Stimulated activated CD4-positive, alpha-beta T cell treated with anti-CD3 and anti-CD28 coated beads, Interleukin-1b, Interleukin-23, amount 100 ng/mL, for 4 hours (primary cell): ENCODE measurements around the gene TYMS.

Experiments used
- DNase-seq, 2 donors: peaks; one replicate each; pipeline ENCODE4 v3.0.0-alpha.2; 2020; ENCODE audit warnings: low read depth in 2 of 2

TYMS gene

DNA sequence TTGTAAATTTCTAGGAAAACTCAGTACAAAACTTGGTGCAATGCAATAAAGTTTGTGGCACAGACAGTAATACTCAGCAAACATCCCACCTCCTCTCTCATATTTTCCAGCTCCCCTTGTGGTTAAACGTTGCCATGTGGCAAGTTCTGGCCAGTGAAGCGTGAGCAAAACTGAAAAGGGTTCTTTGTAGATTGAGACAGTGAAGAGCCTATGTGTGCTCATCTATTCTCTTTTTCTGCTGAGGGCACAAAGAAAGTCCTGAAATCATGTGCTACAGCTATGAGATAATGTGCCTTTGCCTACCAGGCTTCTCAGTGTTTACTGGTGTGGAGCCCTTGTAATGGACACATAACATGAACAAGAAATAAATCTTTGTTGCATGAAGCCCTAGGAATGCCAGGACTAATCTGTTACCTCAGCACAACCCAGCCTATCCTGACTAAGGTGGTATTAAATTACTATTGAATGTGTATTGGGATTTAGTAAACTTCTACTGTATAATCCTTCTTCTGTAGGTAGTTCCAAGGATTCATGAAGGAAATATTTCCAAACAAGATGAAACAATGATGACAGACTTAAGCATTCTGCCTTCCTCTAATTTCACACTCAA lies 13.0 kb upstream of the TYMS start:
- no peak for DNase-seq

GRCh38 chr18:647304-647703 lies 10.1 kb upstream of the TYMS start:
- DNase-seq: no peak

GRCh38 chr18:649341-649740 lies 8.1 kb upstream of the TYMS start:
- DNase-seq: no peak

DNA sequence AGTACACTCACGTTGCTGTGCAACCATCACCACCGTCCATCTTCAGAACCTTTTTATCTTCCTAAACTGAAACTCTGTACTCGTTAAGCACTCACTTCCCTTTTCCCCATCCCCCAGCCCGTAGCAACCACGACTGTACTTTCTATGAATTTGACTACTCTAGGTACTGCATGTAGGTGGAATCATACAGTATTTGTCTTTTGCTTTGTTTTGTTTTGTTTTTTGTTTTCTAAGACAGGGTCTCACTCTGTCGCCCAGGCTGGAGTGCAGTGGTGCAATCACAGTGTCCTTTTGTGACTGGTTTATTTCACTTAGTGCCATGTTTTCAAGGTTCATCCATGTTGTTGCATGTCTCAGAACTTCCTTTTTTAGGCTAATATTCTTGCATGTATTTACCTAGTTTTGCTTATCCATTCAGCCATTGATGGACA lies 7.0 kb upstream of the TYMS start:
- no peak for DNase-seq

GRCh38 chr18:652131-652530 lies 5.3 kb upstream of the TYMS start:
- DNase-seq: no peak

- DNase-seq: no peak
These were observed 3.9 kb upstream of the TYMS start for GRCh38 chr18:653512-653911.

DNA sequence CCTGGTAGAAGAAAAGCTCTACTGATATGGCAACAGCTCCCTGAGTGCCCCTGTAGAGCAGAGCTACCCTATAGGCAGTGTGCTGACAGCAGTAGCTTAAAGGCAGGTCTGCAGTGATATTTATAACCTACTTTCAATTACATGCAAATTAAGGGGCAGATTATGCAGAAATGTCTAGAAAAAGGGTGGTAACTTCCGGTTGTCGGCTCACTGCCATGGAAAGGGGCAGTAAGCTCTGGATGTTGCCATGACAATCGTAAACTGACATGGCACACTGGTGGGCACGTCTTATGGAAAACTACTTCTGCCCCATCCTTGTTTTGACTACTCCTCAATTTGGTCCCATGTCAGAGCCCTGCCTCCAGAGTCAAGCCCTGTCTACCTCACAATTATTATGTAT lies 2.9 kb upstream of the TYMS start:
- DNase-seq: no peak

DNA sequence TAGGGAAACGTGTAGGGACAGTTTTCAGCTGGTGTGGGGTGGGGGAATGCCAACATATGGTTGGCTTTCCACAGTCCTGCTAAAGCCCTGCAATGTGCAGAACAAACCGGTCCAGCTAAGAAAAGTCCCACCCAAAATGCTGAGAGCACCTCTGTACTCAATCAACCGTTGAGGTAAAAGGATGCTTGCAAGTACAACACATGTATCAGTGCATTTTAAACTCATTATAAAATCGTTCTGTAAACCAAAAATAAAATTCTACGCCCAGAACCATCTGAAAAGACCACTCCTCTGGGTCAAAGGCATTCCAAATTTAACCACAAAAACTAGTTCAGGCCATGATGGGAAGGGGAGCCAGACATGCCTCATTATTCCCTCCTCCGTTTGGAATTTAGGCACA lies 2.0 kb upstream of the TYMS start:
- DNase-seq: no peak

DNA sequence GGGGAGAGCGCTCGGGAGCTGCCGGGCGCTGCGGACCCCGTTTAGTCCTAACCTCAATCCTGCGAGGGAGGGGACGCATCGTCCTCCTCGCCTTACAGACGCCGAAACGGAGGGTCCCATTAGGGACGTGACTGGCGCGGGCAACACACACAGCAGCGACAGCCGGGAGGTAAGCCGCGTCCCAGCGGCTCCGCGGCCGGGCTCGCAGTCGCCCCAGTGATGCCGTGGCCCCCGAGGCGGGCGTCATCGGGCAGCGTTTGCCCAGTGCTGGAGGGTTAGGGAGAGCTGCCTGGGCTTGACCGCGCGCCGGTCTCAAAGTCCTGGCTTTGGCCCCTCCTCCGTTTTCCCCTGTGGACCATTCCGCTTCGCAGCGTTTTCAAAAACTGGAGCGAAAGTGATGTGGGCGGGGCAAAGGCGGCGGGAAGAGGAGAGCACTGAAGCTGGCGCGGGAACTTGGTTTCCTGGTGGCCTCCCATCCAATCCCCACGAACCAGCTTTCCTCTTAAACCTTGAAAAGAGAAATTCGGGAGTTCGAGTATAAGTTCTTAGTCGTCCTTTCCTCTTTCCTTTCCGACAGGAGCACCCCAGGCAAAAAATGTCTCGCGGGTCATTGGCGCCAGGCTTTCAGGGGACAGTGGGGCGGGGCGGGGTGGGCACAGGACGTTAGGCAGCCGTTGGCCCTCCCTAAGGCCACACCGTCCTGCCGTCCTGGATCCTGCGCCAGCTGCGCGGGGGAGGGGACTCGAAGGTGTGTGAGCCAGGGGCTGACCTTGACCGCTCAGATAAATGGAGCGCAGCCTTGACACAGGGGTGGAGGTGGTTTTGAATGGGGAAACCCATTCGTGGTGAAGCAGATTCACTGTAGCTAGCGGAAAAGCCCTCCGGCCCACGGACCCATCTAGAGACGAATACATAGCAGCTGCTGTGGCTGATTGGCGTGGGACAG lies 821 bp downstream of the TYMS start:
- peak in 1 of 2 donors; percentile 42 for DNase-seq

- no peak for DNase-seq
These were observed 1.6 kb downstream of the TYMS start for GRCh38 chr18:658947-659533.

DNA sequence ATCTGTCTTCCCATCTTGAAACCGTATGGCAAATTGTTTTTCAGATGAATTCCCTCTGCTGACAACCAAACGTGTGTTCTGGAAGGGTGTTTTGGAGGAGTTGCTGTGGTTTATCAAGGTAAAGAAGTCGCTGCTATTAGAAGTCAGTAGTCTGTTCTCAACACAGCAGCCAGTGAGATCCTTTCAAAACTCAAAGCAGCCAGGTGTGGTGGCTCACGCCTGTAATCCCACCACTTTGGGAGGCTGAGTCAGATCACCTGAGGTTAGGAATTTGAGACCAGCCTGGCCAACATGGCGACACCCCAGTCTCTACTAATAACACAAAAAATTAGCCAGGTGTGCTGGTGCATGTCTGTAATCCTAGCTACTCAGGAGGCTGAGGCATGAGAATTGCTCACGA lies 2.1 kb downstream of the TYMS start:
- no peak for DNase-seq

GRCh38 chr18:662197-662596 lies 4.7 kb downstream of the TYMS start:
- no peak for DNase-seq

DNA sequence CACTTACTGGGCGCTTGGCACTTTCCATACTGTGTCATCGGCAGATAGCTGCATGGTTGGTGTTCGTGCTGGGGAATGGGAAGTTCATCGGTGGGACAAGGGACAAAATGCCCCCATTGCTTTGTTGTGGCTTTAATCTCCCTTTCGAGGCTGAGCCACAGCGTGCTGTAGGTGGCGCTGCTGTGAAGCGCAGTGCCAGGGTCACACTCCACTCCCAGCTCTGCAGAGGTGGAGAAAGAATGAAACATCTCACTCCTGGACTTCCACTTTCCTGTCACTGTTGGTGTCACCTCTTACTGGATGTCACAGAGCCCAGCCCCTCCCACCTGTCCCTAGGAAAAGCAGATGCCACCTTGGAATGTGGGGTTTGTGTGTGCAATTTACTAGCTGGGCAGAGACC lies 8.7 kb downstream of the TYMS start:
- DNase-seq: no peak

DNA sequence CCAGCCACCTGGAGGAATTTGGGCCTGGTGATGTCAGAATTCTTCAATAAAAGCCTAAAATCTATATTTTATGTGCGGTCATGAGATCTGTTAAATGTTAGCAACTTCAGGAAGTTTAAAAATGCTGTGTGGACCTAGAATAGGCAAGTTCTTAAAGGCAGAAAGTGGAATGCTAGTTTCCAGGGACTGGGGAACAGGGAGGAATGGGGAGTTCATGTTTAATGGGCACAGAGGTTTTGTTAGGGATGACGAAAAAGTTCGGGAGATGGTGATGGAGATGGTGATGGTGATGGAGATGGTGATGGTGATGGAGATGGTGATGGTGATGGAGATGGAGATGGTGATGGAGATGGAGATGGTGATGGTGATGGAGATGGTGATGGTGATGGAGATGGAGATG lies 9.2 kb downstream of the TYMS start:
- no peak for DNase-seq

DNA sequence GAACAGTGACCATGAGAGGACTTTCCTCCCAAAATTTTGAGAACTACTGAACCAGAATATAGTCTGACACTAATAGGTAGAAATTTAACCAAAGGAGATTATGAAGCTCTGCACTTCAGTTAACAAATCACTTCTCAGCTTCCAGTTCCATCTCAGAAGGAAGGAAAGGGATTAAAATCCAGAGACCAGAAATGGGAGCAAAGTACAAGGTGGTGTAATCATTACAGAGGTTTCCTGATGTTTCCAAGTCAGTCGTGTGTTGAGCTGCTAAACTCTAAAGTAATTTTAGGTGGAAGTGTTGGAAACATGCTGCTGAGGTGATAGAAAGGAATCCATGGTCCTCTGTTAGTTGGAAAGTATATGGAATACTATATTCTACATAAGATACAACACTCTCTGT lies 10.8 kb downstream of the TYMS start:
- no peak for DNase-seq

GRCh38 chr18:669077-669476 lies 11.6 kb downstream of the TYMS start:
- DNase-seq: no peak

GRCh38 chr18:670522-670921 lies 13.1 kb downstream of the TYMS start:
- DNase-seq: no peak

DNA sequence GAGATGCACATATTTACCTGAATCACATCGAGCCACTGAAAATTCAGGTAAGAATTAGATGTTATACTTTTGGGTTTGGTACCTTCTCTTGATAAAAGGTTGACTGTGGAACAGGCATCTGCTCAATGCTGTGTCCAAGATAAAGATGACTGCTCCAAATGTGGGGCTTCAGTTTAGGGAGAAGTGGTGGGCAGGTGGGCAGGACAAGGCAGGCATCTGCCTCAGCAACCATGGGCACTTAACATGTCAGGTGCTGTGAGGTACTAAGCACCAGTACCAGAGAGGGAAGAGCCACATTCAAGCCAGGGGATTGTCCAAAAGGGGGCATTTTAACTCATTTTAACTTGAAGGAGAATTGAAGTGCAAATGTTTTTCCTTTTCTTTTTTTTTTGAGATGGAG lies 14.0 kb downstream of the TYMS start:
- DNase-seq: no peak

- DNase-seq: no peak
These were observed 15.9 kb downstream of the TYMS start for GRCh38 chr18:673317-673716.

DNA sequence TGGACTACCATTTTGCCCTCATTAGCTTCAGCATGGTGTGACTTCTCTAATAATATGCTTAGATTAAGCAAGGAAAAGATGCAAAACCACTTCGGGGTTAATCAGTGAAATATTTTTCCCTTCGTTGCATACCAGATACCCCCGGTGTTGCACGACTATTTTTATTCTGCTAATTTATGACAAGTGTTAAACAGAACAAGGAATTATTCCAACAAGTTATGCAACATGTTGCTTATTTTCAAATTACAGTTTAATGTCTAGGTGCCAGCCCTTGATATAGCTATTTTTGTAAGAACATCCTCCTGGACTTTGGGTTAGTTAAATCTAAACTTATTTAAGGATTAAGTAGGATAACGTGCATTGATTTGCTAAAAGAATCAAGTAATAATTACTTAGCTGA lies 16.3 kb downstream of the TYMS start:
- DNase-seq: no peak

- no peak for DNase-seq
These were observed 17.9 kb downstream of the TYMS start for GRCh38 chr18:675307-675706.

GRCh38 chr18:676069-676468 lies 18.6 kb downstream of the TYMS start:
- no peak for DNase-seq

DNA sequence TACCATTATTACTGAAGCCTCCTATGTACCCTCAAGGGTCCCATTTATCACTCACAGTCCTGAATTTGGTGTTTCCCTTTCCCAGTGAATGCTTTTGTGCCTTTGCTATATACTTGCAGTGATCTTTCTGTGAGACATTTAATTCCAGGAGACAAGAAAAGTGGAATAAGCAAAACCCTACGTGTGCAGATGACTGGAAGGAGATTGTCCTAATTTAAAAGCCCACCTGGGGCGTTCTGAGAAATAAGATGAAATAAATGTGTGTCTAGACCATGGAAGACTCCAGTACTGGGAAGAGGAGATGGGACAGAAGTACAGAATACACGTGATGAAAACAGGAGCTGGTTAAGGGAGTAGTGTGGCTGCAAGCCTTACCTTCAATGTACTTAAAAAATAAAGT lies 19.3 kb downstream of the TYMS start:
- DNase-seq: no peak
